ENCODE measurements around the gene UGT1A5.
"Not testable (repeated sequence)": the region's sequence is repeated elsewhere in the genome, so short reads cannot be mapped to it uniquely, and the experiment has no call there.

UGT1A5 gene

GRCh38 chr2:233714121-233714520, 1.4 kb downstream of the UGT1A5 start:
- no peak overlapping the region for H3K4me3 ChIP-seq (ENCODE audit: low read depth, low read length)
- DNase-seq (ENCODE audit: low read depth) = no peak
- no peak for TF ChIP-seq CTCF (IDR thresholded peaks at IDR 0.05; ENCODE audit: control insufficient read depth, extremely low read depth, insufficient read depth)

- no peak within 1 kb of the TSS for H3K4me3 ChIP-seq (ENCODE audit: low read depth, low read length)
- DNase-seq (ENCODE audit: low read depth) = no peak
- TF ChIP-seq CTCF (IDR thresholded peaks at IDR 0.05; ENCODE audit: control insufficient read depth, extremely low read depth, insufficient read depth) = no peak
Observed at GRCh38 chr2:233718552-233718951, 5.8 kb downstream of the UGT1A5 start, which contains the start of gene UGT1A4. UGT1A4 (plus strand) TSS chr2:233718736; CDS start chr2:233718821, 85 bp downstream.

GRCh38 chr2:233728723-233729301, 16.1 kb downstream of the UGT1A5 start, which contains the start of gene UGT1A3:
UGT1A3 (plus strand) TSS chr2:233729042; CDS start chr2:233729127, 85 bp downstream.
- no peak within 1 kb of the TSS for H3K4me3 ChIP-seq (ENCODE audit: low read depth, low read length)
- no peak for DNase-seq (ENCODE audit: low read depth)

GRCh38 chr2:233736868-233737653, 24.4 kb downstream of the UGT1A5 start:
- not testable (repeated sequence) for H3K4me3 ChIP-seq (ENCODE audit: low read depth, low read length); DNase-seq (ENCODE audit: low read depth)

More at GRCh38 chr2:233728723-233729301, 16.1 kb downstream of the UGT1A5 start, which contains the start of gene UGT1A3:
- TF ChIP-seq CTCF (IDR thresholded peaks at IDR 0.05; ENCODE audit: control insufficient read depth, extremely low read depth, insufficient read depth) = no peak

- H3K4me3 ChIP-seq (ENCODE audit: low read depth, low read length) = no peak overlapping the region
- TF ChIP-seq CTCF (IDR thresholded peaks at IDR 0.05; ENCODE audit: control insufficient read depth, extremely low read depth, insufficient read depth) = no peak
- no peak for DNase-seq (ENCODE audit: low read depth)
Observed at GRCh38 chr2:233740870-233741269, 28.2 kb downstream of the UGT1A5 start.

- no peak for TF ChIP-seq CTCF (IDR thresholded peaks at IDR 0.05; ENCODE audit: control insufficient read depth, extremely low read depth, insufficient read depth)
- no peak for DNase-seq (ENCODE audit: low read depth)
- no peak overlapping the region for H3K4me3 ChIP-seq (ENCODE audit: low read depth, low read length)
Observed at GRCh38 chr2:233743464-233744259, 31.0 kb downstream of the UGT1A5 start.

All from LNCaP clone FGC (cell line).